Measurements from ENCODE around the gene STIP1.
"Not testable (repeated sequence)": the region's sequence is repeated elsewhere in the genome, so short reads cannot be mapped to it uniquely, and the experiment has no call there.

Gene STIP1

GRCh38 chr11:64162769-64163168 is 23.2 kb upstream of the STIP1 start:
- H3K9ac ChIP-seq (ENCODE audit: low read length in 2 of 2); H3K27me3 ChIP-seq (ENCODE audit: control insufficient read depth in 1 of 2, insufficient read depth in 2 of 2, low read length in 2 of 2); H3K9me3 ChIP-seq (ENCODE audit: control insufficient read depth in 2 of 2, low read length in 2 of 2); H3K27ac ChIP-seq (ENCODE audit: low read length); H3K4me3 ChIP-seq (ENCODE audit: low read length in 2 of 2); H3K36me3 ChIP-seq (ENCODE audit: control insufficient read depth in 2 of 2, insufficient read depth in 2 of 2, low read length in 2 of 2): not testable (repeated sequence)
- peaks cover 16% of the 10 kb centered on the region for H3K4me1 ChIP-seq (ENCODE audit: control insufficient read depth, insufficient read depth, low read length)

GRCh38 chr11:64163951-64164350 is 22.0 kb upstream of the STIP1 start:
- Histone ChIP-seq H3K4me1 (ENCODE audit: control insufficient read depth, insufficient read depth, low read length) (peaks cover 16% of the 10 kb centered on the region), H3K27me3 (ENCODE audit: control insufficient read depth in 1 of 2, insufficient read depth in 2 of 2, low read length in 2 of 2) (no peaks in the 10 kb centered on the region), H3K36me3 (ENCODE audit: control insufficient read depth in 2 of 2, insufficient read depth in 2 of 2, low read length in 2 of 2) (no peaks in the 10 kb centered on the region), H3K9me3 (ENCODE audit: control insufficient read depth in 2 of 2, low read length in 2 of 2) (no peaks in the 10 kb centered on the region), H3K4me3 (ENCODE audit: low read length in 2 of 2) (no peak overlapping the region), H3K27ac (ENCODE audit: low read length) (no peak overlapping the region), H3K9ac (ENCODE audit: low read length in 2 of 2) (no peak overlapping the region)

GRCh38 chr11:64164392-64165312 is 21.3 kb upstream of the STIP1 start:
- H3K4me3 ChIP-seq (ENCODE audit: low read length in 2 of 2) = peak overlapping the region; percentile 52 to 80

GRCh38 chr11:64165481-64165841 is 20.5 kb upstream of the STIP1 start:
- Histone ChIP-seq H3K4me3 (ENCODE audit: low read length in 2 of 2) (peak overlapping the region; percentile 52 to 80), H3K9ac (ENCODE audit: low read length in 2 of 2) (peak overlapping the region in 1 of 2 donors; percentile 71), H3K27me3 (ENCODE audit: control insufficient read depth in 1 of 2, insufficient read depth in 2 of 2, low read length in 2 of 2) (no peaks in the 10 kb centered on the region), H3K36me3 (ENCODE audit: control insufficient read depth in 2 of 2, insufficient read depth in 2 of 2, low read length in 2 of 2) (no peaks in the 10 kb centered on the region), H3K4me1 (ENCODE audit: control insufficient read depth, insufficient read depth, low read length) (peaks cover 16% of the 10 kb centered on the region), H3K9me3 (ENCODE audit: control insufficient read depth in 2 of 2, low read length in 2 of 2) (no peaks in the 10 kb centered on the region), H3K27ac (ENCODE audit: low read length) (peak overlapping the region; percentile 11)

More at GRCh38 chr11:64164392-64165312, 21.3 kb upstream of the STIP1 start:
- peaks cover 16% of the 10 kb centered on the region for H3K4me1 ChIP-seq (ENCODE audit: control insufficient read depth, insufficient read depth, low read length)
- H3K27me3 ChIP-seq (ENCODE audit: control insufficient read depth in 1 of 2, insufficient read depth in 2 of 2, low read length in 2 of 2) = no peaks in the 10 kb centered on the region
- H3K27ac ChIP-seq (ENCODE audit: low read length) = peak overlapping the region; percentile 11
- H3K9ac ChIP-seq (ENCODE audit: low read length in 2 of 2) = peak overlapping the region; percentile 29 to 71
- no peaks in the 10 kb centered on the region for H3K36me3 ChIP-seq (ENCODE audit: control insufficient read depth in 2 of 2, insufficient read depth in 2 of 2, low read length in 2 of 2)
- no peaks in the 10 kb centered on the region for H3K9me3 ChIP-seq (ENCODE audit: control insufficient read depth in 2 of 2, low read length in 2 of 2)

GRCh38 chr11:64165842-64166635 is 19.9 kb upstream of the STIP1 start, which contains the start of gene MACROD1:
TSS of gene MACROD1 (minus strand) at chr11:64166113. CDS start at chr11:64165994, 119 bp downstream.
- Histone ChIP-seq H3K4me1 (ENCODE audit: control insufficient read depth, insufficient read depth, low read length) (peaks cover 16% of the 10 kb centered on the region), H3K27ac (ENCODE audit: low read length) (peak within 1 kb of the TSS; percentile 11), H3K9me3 (ENCODE audit: control insufficient read depth in 2 of 2, low read length in 2 of 2) (no peaks in the 10 kb centered on the region), H3K36me3 (ENCODE audit: control insufficient read depth in 2 of 2, insufficient read depth in 2 of 2, low read length in 2 of 2) (no peaks in the 10 kb centered on the region), H3K9ac (ENCODE audit: low read length in 2 of 2) (peak within 1 kb of the TSS; percentile 62 to 71), H3K27me3 (ENCODE audit: control insufficient read depth in 1 of 2, insufficient read depth in 2 of 2, low read length in 2 of 2) (no peaks in the 10 kb centered on the region), H3K4me3 (ENCODE audit: low read length in 2 of 2) (peak within 1 kb of the TSS; percentile 52 to 80)

GRCh38 chr11:64170419-64170818 is 15.6 kb upstream of the STIP1 start:
- H3K9ac ChIP-seq (ENCODE audit: low read length in 2 of 2) = no peak overlapping the region

GRCh38 chr11:64173616-64174355 is 12.2 kb upstream of the STIP1 start:
- no peaks in the 10 kb centered on the region for H3K27me3 ChIP-seq (ENCODE audit: control insufficient read depth in 1 of 2, insufficient read depth in 2 of 2, low read length in 2 of 2)
- H3K9me3 ChIP-seq (ENCODE audit: control insufficient read depth in 2 of 2, low read length in 2 of 2) = no peaks in the 10 kb centered on the region
- no peak overlapping the region for H3K27ac ChIP-seq (ENCODE audit: low read length)

More at GRCh38 chr11:64170419-64170818, 15.6 kb upstream of the STIP1 start:
- H3K4me1 ChIP-seq (ENCODE audit: control insufficient read depth, insufficient read depth, low read length) = peaks cover 7% of the 10 kb centered on the region
- H3K36me3 ChIP-seq (ENCODE audit: control insufficient read depth in 2 of 2, insufficient read depth in 2 of 2, low read length in 2 of 2) = peaks cover 0 to 2% of the 10 kb centered on the region in 2 donors
- H3K27ac ChIP-seq (ENCODE audit: low read length) = no peak overlapping the region
- no peak overlapping the region for H3K4me3 ChIP-seq (ENCODE audit: low read length in 2 of 2)
- no peaks in the 10 kb centered on the region for H3K27me3 ChIP-seq (ENCODE audit: control insufficient read depth in 1 of 2, insufficient read depth in 2 of 2, low read length in 2 of 2)
- H3K9me3 ChIP-seq (ENCODE audit: control insufficient read depth in 2 of 2, low read length in 2 of 2) = no peaks in the 10 kb centered on the region

GRCh38 chr11:64176751-64177150 is 9.2 kb upstream of the STIP1 start:
- Histone ChIP-seq H3K9me3 (ENCODE audit: control insufficient read depth in 2 of 2, low read length in 2 of 2) (no peaks in the 10 kb centered on the region), H3K27me3 (ENCODE audit: control insufficient read depth in 1 of 2, insufficient read depth in 2 of 2, low read length in 2 of 2) (no peaks in the 10 kb centered on the region), H3K27ac (ENCODE audit: low read length) (no peak overlapping the region), H3K4me1 (ENCODE audit: control insufficient read depth, insufficient read depth, low read length) (peaks cover 15% of the 10 kb centered on the region), H3K4me3 (ENCODE audit: low read length in 2 of 2) (no peak overlapping the region), H3K36me3 (ENCODE audit: control insufficient read depth in 2 of 2, insufficient read depth in 2 of 2, low read length in 2 of 2) (peaks cover 0 to 2% of the 10 kb centered on the region in 2 donors), H3K9ac (ENCODE audit: low read length in 2 of 2) (no peak overlapping the region)

More at GRCh38 chr11:64173616-64174355, 12.2 kb upstream of the STIP1 start:
- Histone ChIP-seq H3K9ac (ENCODE audit: low read length in 2 of 2) (no peak overlapping the region), H3K4me3 (ENCODE audit: low read length in 2 of 2) (no peak overlapping the region), H3K36me3 (ENCODE audit: control insufficient read depth in 2 of 2, insufficient read depth in 2 of 2, low read length in 2 of 2) (peaks cover 0 to 2% of the 10 kb centered on the region in 2 donors), H3K4me1 (ENCODE audit: control insufficient read depth, insufficient read depth, low read length) (no peaks in the 10 kb centered on the region)

GRCh38 chr11:64178203-64178602 is 7.8 kb upstream of the STIP1 start:
- Histone ChIP-seq H3K27me3 (ENCODE audit: control insufficient read depth in 1 of 2, insufficient read depth in 2 of 2, low read length in 2 of 2) (no peaks in the 10 kb centered on the region), H3K4me3 (ENCODE audit: low read length in 2 of 2) (no peak overlapping the region), H3K9me3 (ENCODE audit: control insufficient read depth in 2 of 2, low read length in 2 of 2) (no peaks in the 10 kb centered on the region), H3K27ac (ENCODE audit: low read length) (no peak overlapping the region), H3K9ac (ENCODE audit: low read length in 2 of 2) (no peak overlapping the region), H3K36me3 (ENCODE audit: control insufficient read depth in 2 of 2, insufficient read depth in 2 of 2, low read length in 2 of 2) (peaks cover 0 to 2% of the 10 kb centered on the region in 2 donors), H3K4me1 (ENCODE audit: control insufficient read depth, insufficient read depth, low read length) (peaks cover 19% of the 10 kb centered on the region)

- Histone ChIP-seq H3K27ac (ENCODE audit: low read length) (no peak overlapping the region), H3K27me3 (ENCODE audit: control insufficient read depth in 1 of 2, insufficient read depth in 2 of 2, low read length in 2 of 2) (no peaks in the 10 kb centered on the region), H3K4me3 (ENCODE audit: low read length in 2 of 2) (no peak overlapping the region), H3K9ac (ENCODE audit: low read length in 2 of 2) (no peak overlapping the region), H3K9me3 (ENCODE audit: control insufficient read depth in 2 of 2, low read length in 2 of 2) (no peaks in the 10 kb centered on the region), H3K4me1 (ENCODE audit: control insufficient read depth, insufficient read depth, low read length) (peaks cover 27% of the 10 kb centered on the region), H3K36me3 (ENCODE audit: control insufficient read depth in 2 of 2, insufficient read depth in 2 of 2, low read length in 2 of 2) (no peaks in the 10 kb centered on the region)
These were observed 6.9 kb upstream of the STIP1 start for GRCh38 chr11:64178951-64179639.
